Muscle layer of colon (tissue), 2 donors: Measurements from ENCODE around the gene PGGHG.

ENCODE experiments used
- H3K27ac ChIP-seq: one replicate; pipeline ENCODE4 v1.7.0; 2013; ENCODE audit warnings: low read depth, mild to moderate bottlenecking, low read length, moderate library complexity
- H3K27me3 ChIP-seq, 2 donors: one replicate each; pipeline ENCODE4 v1.7.0; 2013; ENCODE audit warnings: low read length in 2 of 2, mild to moderate bottlenecking in 2 of 2; ENCODE audit not compliant: insufficient read depth in 2 of 2, control insufficient read depth in 1 of 2
- H3K36me3 ChIP-seq: one replicate; pipeline ENCODE4 v1.7.0; 2013; ENCODE audit warnings: mild to moderate bottlenecking, low read length; ENCODE audit not compliant: insufficient read depth
- H3K4me1 ChIP-seq: one replicate; pipeline ENCODE4 v1.7.0; 2013; ENCODE audit warnings: mild to moderate bottlenecking, low read length; ENCODE audit not compliant: insufficient read depth
- H3K4me3 ChIP-seq, 2 donors: one replicate each; pipeline ENCODE4 v1.7.0; 2013; ENCODE audit warnings: low read length in 2 of 2, low read depth in 1 of 2, mild to moderate bottlenecking in 1 of 2, moderate library complexity in 1 of 2
- H3K9ac ChIP-seq: one replicate; pipeline ENCODE4 v1.7.0; 2013; ENCODE audit warnings: low read length
- H3K9me3 ChIP-seq: one replicate; pipeline ENCODE4 v1.7.0; 2013; ENCODE audit warnings: mild to moderate bottlenecking, low read length
- donor health status: abdominal sarcoma.
- donor health status: Adenocarcinoma of cecum.

The PGGHG gene

GRCh38 chr11:288478-289397 lies at the start of gene PGGHG:
Gene PGGHG (plus strand): TSS chr11:289126. CDS start chr11:289817, 691 bp downstream.
- Histone ChIP-seq H3K27me3 (peaks cover 0 to 28% of the 10 kb centered on the region in 2 donors), H3K9me3 (no peaks in the 10 kb centered on the region), H3K27ac (no peak within 1 kb of the TSS), H3K4me3 (peak within 1 kb of the TSS; percentile 64 to 77), H3K4me1 (peaks cover 6% of the 10 kb centered on the region), H3K36me3 (no peaks in the 10 kb centered on the region), H3K9ac (no peak within 1 kb of the TSS)

DNA sequence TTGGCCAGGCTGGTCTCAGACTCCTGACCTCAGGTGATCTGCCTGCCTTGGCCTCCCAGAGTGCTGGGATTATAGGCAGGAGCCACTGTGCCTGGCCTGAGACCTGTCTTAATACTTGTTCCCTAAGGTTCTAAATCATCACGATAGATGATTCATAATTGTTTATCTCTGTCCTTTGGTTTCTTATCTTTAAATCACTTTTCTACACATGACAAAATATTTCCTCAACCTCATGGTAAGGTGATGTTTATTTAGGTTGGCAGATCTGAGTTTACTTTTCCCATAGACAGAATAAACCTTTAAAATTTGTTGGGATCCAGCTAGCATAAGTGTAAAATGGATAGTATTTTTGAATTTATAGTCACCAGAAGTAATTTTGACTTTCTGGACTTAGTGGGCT lies 48.6 kb upstream of the PGGHG start:
- Histone ChIP-seq H3K9ac (no peak overlapping the region), H3K36me3 (peaks cover 36% of the 10 kb centered on the region), H3K9me3 (no peaks in the 10 kb centered on the region), H3K27ac (no peak overlapping the region), H3K4me3 (no peak overlapping the region), H3K27me3 (no peaks in the 10 kb centered on the region), H3K4me1 (peaks cover 11% of the 10 kb centered on the region)

DNA sequence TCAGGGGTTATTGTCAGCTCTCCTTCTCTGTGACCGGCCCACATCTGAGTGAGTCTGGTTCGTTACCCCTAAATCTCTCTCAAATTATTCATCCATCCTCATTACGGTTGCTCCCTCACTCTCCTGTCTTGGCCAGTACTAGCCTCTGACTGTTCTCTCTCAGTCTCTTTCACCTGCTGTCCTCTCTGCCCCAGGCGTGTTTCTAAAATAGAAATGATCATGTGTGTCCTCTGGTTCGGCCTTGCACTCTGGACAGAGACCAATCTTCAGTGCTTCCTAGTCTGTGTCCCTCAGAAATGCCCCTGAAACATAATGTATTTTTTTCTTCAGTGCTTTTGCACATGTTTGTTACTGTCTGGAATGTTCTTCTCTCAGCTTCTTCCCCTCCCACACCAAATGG lies 47.3 kb upstream of the PGGHG start:
- peaks cover 11% of the 10 kb centered on the region for H3K4me1 ChIP-seq
- H3K27ac ChIP-seq: no peak overlapping the region
- H3K9ac ChIP-seq: no peak overlapping the region
- H3K27me3 ChIP-seq: no peaks in the 10 kb centered on the region
- H3K9me3 ChIP-seq: no peaks in the 10 kb centered on the region
- peaks cover 49% of the 10 kb centered on the region for H3K36me3 ChIP-seq
- no peak overlapping the region for H3K4me3 ChIP-seq

DNA sequence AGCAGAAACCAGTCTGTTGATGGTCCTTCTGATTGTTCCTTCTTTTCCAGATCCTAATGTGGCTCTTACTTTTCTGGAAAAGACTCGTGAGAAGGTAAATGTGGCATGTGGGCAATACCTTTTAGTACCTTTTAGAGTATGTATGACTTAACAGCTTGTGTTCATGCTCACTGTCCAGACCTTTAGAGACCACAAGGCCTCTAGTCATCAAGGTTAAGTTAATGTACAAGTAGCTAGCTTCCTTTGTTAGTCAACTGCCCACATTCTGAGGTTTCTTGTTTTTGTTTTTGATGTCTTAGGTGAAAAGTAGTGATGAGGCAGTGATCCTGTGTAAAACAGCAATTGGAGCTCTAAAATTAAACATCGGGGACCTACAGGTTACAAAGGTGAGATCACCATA lies 44.5 kb upstream of the PGGHG start:
- Histone ChIP-seq H3K27ac (no peak overlapping the region), H3K36me3 (peaks cover 77% of the 10 kb centered on the region), H3K27me3 (no peaks in the 10 kb centered on the region), H3K4me3 (no peak overlapping the region), H3K9me3 (no peaks in the 10 kb centered on the region), H3K4me1 (no peaks in the 10 kb centered on the region), H3K9ac (no peak overlapping the region)

- no peak overlapping the region for H3K4me3 ChIP-seq
- H3K9me3 ChIP-seq: no peaks in the 10 kb centered on the region
- H3K27ac ChIP-seq: no peak overlapping the region
- H3K36me3 ChIP-seq: peaks cover 88% of the 10 kb centered on the region
- no peaks in the 10 kb centered on the region for H3K4me1 ChIP-seq
- no peaks in the 10 kb centered on the region for H3K27me3 ChIP-seq
- no peak overlapping the region for H3K9ac ChIP-seq
These were observed 39.9 kb upstream of the PGGHG start for GRCh38 chr11:249062-249461.

DNA sequence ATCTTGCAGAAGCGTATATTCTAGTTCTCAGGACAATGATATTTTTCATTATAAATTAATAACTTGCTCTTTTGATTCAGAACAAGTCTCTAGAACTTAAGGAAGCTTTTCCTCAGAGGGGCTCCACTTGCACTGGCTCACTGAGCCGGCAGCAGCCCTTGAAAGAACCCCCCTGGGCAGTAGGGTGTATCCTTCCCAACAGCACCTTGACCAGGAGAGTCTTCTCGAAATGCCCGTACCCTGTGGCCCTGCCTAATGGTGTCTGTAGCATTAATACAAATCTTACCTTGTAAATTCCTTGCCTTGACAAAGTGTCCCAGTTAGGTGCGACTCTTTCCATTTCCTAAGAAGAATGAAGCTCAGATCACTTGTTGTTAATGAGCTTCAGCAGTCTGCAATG lies 38.7 kb upstream of the PGGHG start:
- Histone ChIP-seq H3K4me1 (no peaks in the 10 kb centered on the region), H3K4me3 (no peak overlapping the region), H3K27ac (no peak overlapping the region), H3K9ac (no peak overlapping the region), H3K36me3 (peaks cover 78% of the 10 kb centered on the region), H3K27me3 (no peaks in the 10 kb centered on the region), H3K9me3 (no peaks in the 10 kb centered on the region)

- H3K9ac ChIP-seq: no peak overlapping the region
- H3K9me3 ChIP-seq: no peaks in the 10 kb centered on the region
- peaks cover 72% of the 10 kb centered on the region for H3K36me3 ChIP-seq
- no peak overlapping the region for H3K27ac ChIP-seq
- H3K27me3 ChIP-seq: no peaks in the 10 kb centered on the region
- H3K4me3 ChIP-seq: no peak overlapping the region
- no peaks in the 10 kb centered on the region for H3K4me1 ChIP-seq
These were observed 38.1 kb upstream of the PGGHG start for GRCh38 chr11:250740-251299.

GRCh38 chr11:251550-251949 lies 37.4 kb upstream of the PGGHG start:
- no peaks in the 10 kb centered on the region for H3K27me3 ChIP-seq
- no peak overlapping the region for H3K4me3 ChIP-seq
- H3K4me1 ChIP-seq: no peaks in the 10 kb centered on the region
- H3K36me3 ChIP-seq: peaks cover 65% of the 10 kb centered on the region
- no peak overlapping the region for H3K27ac ChIP-seq
- H3K9ac ChIP-seq: no peak overlapping the region
- H3K9me3 ChIP-seq: no peaks in the 10 kb centered on the region

GRCh38 chr11:252666-253065 lies 36.3 kb upstream of the PGGHG start:
- Histone ChIP-seq H3K27me3 (no peaks in the 10 kb centered on the region), H3K9ac (no peak overlapping the region), H3K4me1 (no peaks in the 10 kb centered on the region), H3K36me3 (peaks cover 54% of the 10 kb centered on the region), H3K27ac (no peak overlapping the region), H3K9me3 (no peaks in the 10 kb centered on the region), H3K4me3 (no peak overlapping the region)

DNA sequence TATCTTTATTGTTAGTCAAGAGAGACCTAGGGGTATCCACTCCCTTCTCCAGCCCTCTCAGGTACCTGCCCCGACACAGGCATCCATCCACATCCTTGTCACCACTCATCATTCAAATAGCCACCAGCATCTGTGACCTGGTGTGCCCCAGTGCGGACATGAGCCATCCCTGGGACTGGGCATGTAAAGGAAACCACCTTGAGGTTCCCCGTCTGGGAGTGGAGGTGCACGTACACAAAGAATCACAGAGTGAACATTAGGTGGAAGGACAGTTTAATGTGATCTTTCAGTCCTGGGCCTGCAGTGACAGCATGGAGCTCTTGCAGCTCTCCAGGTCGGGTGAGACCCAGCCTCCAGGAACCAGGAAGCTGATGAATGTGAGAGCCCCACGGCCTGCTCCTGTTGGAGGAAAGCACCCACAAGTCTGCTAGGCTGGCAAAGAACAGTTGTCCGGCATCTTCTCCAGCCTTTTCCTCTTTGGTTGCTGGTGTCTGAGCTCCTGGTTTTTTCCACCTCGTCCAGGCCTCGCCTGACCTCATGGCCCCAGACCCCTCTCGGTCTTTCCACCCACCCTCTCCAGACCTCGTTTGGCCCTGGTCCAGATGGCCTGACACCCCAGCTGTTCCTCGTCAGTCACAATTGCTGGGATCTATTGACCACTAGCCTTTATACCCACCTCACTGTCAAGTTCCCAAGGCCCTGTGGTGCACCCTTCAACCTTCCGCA lies 35.6 kb upstream of the PGGHG start:
- no peaks in the 10 kb centered on the region for H3K9me3 ChIP-seq
- no peaks in the 10 kb centered on the region for H3K27me3 ChIP-seq
- peaks cover 47% of the 10 kb centered on the region for H3K36me3 ChIP-seq
- no peak overlapping the region for H3K4me3 ChIP-seq
- no peaks in the 10 kb centered on the region for H3K4me1 ChIP-seq
- no peak overlapping the region for H3K9ac ChIP-seq
- no peak overlapping the region for H3K27ac ChIP-seq

DNA sequence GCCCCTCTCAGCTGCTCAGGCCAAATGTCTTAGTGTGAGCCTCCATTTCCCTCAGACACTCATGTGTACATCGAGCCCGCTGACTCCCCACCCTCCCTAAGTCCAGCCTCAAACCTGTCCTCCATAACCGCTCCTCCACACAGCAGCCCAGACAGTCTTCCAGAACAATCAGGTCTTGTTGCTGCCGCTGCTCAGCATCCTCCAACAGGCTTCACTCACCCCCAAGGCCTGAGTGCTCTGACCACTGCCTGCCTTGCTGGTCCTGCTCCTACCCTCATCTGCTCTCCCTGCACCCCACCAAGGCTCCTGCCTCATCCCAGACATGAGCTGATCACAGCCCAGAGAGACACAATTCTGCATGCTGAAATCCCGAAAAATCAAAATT lies 35.0 kb upstream of the PGGHG start:
- no peaks in the 10 kb centered on the region for H3K4me1 ChIP-seq
- no peaks in the 10 kb centered on the region for H3K27me3 ChIP-seq
- H3K36me3 ChIP-seq: peaks cover 42% of the 10 kb centered on the region
- H3K9ac ChIP-seq: no peak overlapping the region
- H3K4me3 ChIP-seq: no peak overlapping the region
- no peak overlapping the region for H3K27ac ChIP-seq
- H3K9me3 ChIP-seq: no peaks in the 10 kb centered on the region
